C4-2B (cell line): ENCODE measurements around the gene CHST12.

Source experiments
- CTCF ChIP-seq: fragments of 450-650 bp; conservative IDR thresholded peaks from 2 replicates; pipeline ENCODE4 v1.5.1; 2017; ENCODE audit warnings: mild to moderate bottlenecking
- ZFX ChIP-seq: fragments of 450-650 bp; IDR thresholded peaks from 2 replicates; pipeline ENCODE4 v1.6.1; 2017

DNA sequence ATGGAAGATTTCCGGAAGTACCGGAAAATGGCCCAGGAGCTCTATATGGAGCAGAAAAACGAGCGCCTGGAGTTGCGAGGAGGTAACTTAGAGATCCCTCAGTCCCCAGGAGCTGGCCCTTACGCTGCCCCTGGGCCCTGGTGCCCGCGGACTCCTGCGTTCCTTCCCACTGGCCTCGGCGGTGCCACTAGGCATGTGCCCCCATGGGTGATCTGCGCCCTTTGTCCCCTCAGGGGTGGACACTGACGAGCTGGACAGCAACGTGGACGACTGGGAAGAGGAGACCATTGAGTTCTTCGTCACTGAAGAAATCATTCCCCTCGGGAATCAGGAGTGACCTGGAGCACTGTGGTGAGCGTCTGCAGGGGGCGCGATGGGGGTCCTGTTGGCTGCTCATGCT lies 24.2 kb upstream of the CHST12 start:
- no peak for TF ChIP-seq ZFX
- TF ChIP-seq CTCF = no peak
